A673 (cell line): Measurements from ENCODE around the gene QRFP. TPM values are rescaled to one million over a fixed set of nuclear protein-coding genes. Genes with fewer than 3 reads are reported as not detected.

Experiments
- BruUV-seq: library from RNA; stranded (reverse); fragments of 400-500 nt; replicated peaks from 2 replicates; lab custom pipeline; 2021; lab: Mats Ljungman, UMichigan
- CTCF ChIA-PET: fragments of 300-600 bp; sonication (Branson Sonifier 250); formaldehyde crosslinking; loops from one replicate; lab custom pipeline; 2022; ENCODE audit warnings: antibody characterized with exemption; lab: Charles Lee
- POLR2A ChIA-PET: fragments of 300-600 bp; sonication (Branson Sonifier 250); formaldehyde crosslinking; loops from one replicate; lab custom pipeline; 2022; ENCODE audit warnings: antibody characterized with exemption; ENCODE audit not compliant: low non-redundant PET; lab: Charles Lee
- DNase-seq: peaks from one replicate; pipeline ENCODE4 v3.0.0-alpha.2; 2015; ENCODE audit warnings: low spot score
- H3K27ac ChIP-seq: fragments of 200-600 bp; sonication (generic); 2 replicates; pipeline ENCODE4 v1.5.1; 2016; ENCODE audit warnings: mixed run types, low read depth, mild to moderate bottlenecking, mixed read lengths, antibody characterized with exemption, low read length; ENCODE audit not compliant: poor library complexity, severe bottlenecking
- H3K27me3 ChIP-seq: fragments of 200-600 bp; sonication (generic); replicated peaks from 2 replicates; pipeline ENCODE4 v1.6.1; 2017; ENCODE audit warnings: mixed run types, low read depth, mild to moderate bottlenecking, mixed read lengths, antibody characterized with exemption, low read length; ENCODE audit not compliant: insufficient read depth, poor library complexity
- H3K36me3 ChIP-seq: fragments of 200-600 bp; sonication (generic); 2 replicates; pipeline ENCODE4 v1.6.1; 2016; ENCODE audit warnings: mixed run types, mild to moderate bottlenecking, mixed read lengths, antibody characterized with exemption, low read length; ENCODE audit not compliant: insufficient read depth, poor library complexity, severe bottlenecking
- H3K4me1 ChIP-seq: fragments of 200-600 bp; sonication (generic); 2 replicates; pipeline ENCODE4 v1.6.1; 2017; ENCODE audit warnings: mixed run types, mild to moderate bottlenecking, mixed read lengths, antibody characterized with exemption, low read length; ENCODE audit not compliant: insufficient read depth, poor library complexity, severe bottlenecking
- H3K4me3 ChIP-seq: fragments of 200-600 bp; sonication (generic); 2 replicates; pipeline ENCODE4 v1.5.1; 2016; ENCODE audit warnings: low read depth, mixed run types, mild to moderate bottlenecking, mixed read lengths, low read length; ENCODE audit not compliant: poor library complexity, severe bottlenecking
- H3K9me3 ChIP-seq: fragments of 200-600 bp; sonication (generic); 2 replicates; pipeline ENCODE4 v1.6.1; 2016; ENCODE audit warnings: mixed run types, low read depth, mild to moderate bottlenecking, mixed read lengths, antibody characterized with exemption, low read length; ENCODE audit not compliant: poor library complexity, severe bottlenecking
- EZH2 ChIP-seq: fragments of 200-600 bp; sonication (generic); IDR thresholded peaks from 2 replicates; pipeline ENCODE4 v1.6.1; 2017; ENCODE audit warnings: borderline replicate concordance, low read depth, mild to moderate bottlenecking, mixed read lengths, antibody characterized with exemption, low read length; ENCODE audit not compliant: poor library complexity, severe bottlenecking
- intact Hi-C: fragments of 100-400 bp; cut with micrococcal nuclease; formaldehyde crosslinking; loops from one replicate; pipeline ENCODE4 v1.10.0; 2022; ENCODE audit not compliant: unreplicated experiment
- total RNA-seq: library from RNA; stranded (reverse); gene quantifications from 2 replicates; pipeline ENCODE4 v1.2.3, GENCODE V29; 2021
- TF ChIP-seq, protein P1 (sequence below): fragments of 300-800, 200-600 bp; sonication (generic); conservative IDR thresholded peaks from 2 replicates; pipeline ENCODE4 v1.5.1; 2017; ENCODE audit warnings: low read depth, mild to moderate bottlenecking, antibody characterized with exemption, low read length, moderate library complexity, mixed read lengths

QRFP gene
- total RNA-seq, 1 experiment from 2014 or later = not detected

DNA sequence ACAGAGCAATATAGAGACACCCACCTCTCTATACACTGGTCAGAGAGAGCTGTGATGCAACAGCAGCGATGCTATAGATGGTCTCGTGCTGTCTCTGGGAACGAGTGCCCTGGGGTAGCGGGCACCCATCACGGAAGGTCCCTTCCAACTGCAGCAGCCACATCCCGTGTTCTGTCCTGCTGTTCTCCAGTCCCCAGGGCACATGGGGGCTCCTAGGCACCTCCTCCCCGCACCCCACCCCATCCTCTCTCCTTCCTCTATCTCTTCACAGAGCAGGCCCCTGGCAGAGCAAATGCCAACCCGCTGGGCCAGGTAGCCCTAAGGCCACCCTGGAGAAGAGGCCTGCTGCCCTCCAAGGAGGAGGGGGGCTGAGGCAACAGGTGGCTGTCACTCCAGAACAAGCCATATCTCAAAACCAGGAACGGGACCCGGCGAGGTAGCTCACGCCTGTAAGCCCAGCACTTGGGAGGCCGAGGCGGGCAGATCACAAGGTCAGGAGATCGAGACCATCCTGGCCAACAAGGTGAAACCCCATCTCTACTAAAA, 34.3 kb upstream of the QRFP start:
- no peak for DNase-seq
- H3K27me3 ChIP-seq = no peaks in the 10 kb centered on the region
- CTCF ChIA-PET = no interaction called here
- H3K36me3 ChIP-seq = no peaks in the 10 kb centered on the region
- no peaks in the 10 kb centered on the region for H3K4me1 ChIP-seq
- intact Hi-C loops = no loop called here
- H3K4me3 ChIP-seq = no peak overlapping the region
- TF ChIP-seq, protein P1, sequence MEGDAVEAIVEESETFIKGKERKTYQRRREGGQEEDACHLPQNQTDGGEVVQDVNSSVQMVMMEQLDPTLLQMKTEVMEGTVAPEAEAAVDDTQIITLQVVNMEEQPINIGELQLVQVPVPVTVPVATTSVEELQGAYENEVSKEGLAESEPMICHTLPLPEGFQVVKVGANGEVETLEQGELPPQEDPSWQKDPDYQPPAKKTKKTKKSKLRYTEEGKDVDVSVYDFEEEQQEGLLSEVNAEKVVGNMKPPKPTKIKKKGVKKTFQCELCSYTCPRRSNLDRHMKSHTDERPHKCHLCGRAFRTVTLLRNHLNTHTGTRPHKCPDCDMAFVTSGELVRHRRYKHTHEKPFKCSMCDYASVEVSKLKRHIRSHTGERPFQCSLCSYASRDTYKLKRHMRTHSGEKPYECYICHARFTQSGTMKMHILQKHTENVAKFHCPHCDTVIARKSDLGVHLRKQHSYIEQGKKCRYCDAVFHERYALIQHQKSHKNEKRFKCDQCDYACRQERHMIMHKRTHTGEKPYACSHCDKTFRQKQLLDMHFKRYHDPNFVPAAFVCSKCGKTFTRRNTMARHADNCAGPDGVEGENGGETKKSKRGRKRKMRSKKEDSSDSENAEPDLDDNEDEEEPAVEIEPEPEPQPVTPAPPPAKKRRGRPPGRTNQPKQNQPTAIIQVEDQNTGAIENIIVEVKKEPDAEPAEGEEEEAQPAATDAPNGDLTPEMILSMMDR = no peak
- TF ChIP-seq EZH2 = no peak
- POLR2A ChIA-PET = no interaction called here
- BruUV-seq = no TSS peak
- H3K27ac ChIP-seq = no peak overlapping the region
- H3K9me3 ChIP-seq = no peaks in the 10 kb centered on the region

DNA sequence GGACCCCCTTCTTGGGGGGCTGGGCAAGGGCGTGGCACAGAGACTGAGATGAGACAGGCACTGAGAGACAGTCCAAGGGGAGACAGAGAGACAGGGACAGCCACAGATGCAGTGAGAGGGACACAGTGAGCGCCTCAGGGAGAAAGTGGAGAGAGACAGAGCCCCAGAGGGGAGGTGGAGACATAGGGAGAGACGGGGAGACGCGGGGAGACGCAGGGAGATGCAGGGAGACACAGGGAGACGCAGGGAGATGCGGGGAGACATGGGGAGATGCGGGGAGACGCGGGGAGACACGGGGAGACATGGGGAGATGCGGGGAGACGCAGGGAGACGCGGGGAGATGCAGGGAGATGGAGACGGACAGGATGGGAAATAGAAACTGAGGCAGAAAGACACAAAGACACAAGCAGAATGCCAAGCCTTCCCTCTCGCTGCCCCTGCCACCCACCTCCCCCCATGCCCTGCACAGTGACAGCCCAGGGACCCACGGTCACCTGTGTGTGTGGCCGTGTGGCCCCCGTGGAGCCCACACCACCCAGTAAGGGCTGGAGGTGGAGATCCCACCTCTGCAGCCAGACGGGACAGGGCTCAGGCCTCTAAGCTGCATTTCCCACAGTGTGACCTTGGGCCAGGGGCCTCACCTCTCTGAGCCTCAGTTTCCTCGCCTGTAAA, 33.7 kb upstream of the QRFP start:
- intact Hi-C loops = no loop called here
- ChIA-PET CTCF (no interaction called here), POLR2A (no interaction called here)

DNA sequence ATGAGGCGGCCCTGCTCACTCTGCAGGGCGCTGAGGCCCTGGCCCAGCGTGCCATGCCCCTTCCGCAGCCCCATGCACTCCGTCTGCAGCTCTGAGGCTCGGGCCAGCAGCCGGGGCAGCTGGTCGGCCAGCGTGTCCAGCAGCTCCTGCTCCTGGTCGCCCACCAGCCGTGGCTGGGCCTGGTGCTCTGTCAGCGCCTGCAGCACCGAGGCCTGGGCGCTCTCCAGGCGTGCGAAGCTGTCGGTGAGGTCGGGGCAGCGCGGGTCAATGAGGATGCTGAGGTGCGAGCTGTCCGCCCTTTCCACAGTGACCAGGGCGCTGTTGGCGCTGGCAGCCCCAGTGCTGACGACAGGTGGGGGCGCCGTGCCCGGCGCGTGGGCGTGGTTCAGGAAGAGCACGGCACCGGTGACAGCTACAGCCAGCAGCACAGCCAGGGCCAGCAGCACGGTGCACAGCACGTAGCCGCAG, 33.0 kb upstream of the QRFP start:
- TF ChIP-seq, protein P1 = no peak
- TF ChIP-seq EZH2 = no peak
- CTCF ChIA-PET = no interaction called here
- Histone ChIP-seq H3K27me3 (no peaks in the 10 kb centered on the region), H3K27ac (no peak overlapping the region), H3K4me3 (no peak overlapping the region), H3K36me3 (no peaks in the 10 kb centered on the region), H3K4me1 (no peaks in the 10 kb centered on the region), H3K9me3 (no peaks in the 10 kb centered on the region)
- no peak for DNase-seq
- BruUV-seq = no TSS peak
- intact Hi-C loops = no loop called here
- POLR2A ChIA-PET = no interaction called here

More for the DNA sequence above, 33.7 kb upstream of the QRFP start:
- H3K27ac ChIP-seq = no peak overlapping the region
- H3K36me3 ChIP-seq = no peaks in the 10 kb centered on the region
- H3K4me1 ChIP-seq = no peaks in the 10 kb centered on the region
- no peak for TF ChIP-seq EZH2
- TF ChIP-seq, protein P1 = no peak
- H3K27me3 ChIP-seq = no peaks in the 10 kb centered on the region
- no peak overlapping the region for H3K4me3 ChIP-seq
- DNase-seq = no peak
- H3K9me3 ChIP-seq = no peaks in the 10 kb centered on the region
- BruUV-seq = no TSS peak
